GM12872 (cell line): ENCODE data around the gene PRM1.

ENCODE experiments used
- TF ChIP-seq, protein P1 (sequence below): IDR thresholded peaks from 3 replicates; pipeline ENCODE4 v1.5.1; 2011; ENCODE audit warnings: low read depth, mild to moderate bottlenecking, low read length, moderate library complexity; ENCODE audit not compliant: insufficient read depth

The PRM1 gene

DNA sequence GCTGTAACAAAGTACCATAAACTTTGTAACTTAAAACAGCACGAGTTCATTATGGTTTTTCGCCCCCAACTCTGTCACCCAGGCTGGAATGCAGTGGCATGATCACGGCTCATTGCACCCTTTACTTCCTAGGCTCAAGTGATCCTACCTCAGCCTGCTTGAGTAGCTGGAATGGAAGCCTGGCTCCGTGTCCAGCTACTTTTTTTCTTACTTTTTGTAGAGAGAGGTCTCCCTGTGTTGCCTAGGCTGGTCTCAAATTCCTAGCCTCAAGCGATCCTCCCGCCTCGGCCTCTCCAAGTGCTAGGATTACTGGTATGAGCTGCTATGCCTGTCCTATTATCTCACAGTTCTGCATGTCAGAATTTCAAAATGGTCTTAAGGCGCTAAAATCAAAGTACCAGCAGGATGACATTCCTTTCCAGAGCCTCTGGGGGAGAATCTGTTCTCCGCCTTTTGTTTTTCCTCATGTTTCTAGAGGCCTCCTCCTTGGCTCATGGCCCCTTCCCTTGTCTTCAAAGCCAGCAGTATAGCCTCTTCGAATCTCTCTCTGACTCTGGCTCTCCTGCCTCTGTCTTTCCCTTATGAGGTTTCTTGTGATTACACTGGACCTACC, 10.1 kb upstream of the PRM1 start:
- TF ChIP-seq, protein P1, sequence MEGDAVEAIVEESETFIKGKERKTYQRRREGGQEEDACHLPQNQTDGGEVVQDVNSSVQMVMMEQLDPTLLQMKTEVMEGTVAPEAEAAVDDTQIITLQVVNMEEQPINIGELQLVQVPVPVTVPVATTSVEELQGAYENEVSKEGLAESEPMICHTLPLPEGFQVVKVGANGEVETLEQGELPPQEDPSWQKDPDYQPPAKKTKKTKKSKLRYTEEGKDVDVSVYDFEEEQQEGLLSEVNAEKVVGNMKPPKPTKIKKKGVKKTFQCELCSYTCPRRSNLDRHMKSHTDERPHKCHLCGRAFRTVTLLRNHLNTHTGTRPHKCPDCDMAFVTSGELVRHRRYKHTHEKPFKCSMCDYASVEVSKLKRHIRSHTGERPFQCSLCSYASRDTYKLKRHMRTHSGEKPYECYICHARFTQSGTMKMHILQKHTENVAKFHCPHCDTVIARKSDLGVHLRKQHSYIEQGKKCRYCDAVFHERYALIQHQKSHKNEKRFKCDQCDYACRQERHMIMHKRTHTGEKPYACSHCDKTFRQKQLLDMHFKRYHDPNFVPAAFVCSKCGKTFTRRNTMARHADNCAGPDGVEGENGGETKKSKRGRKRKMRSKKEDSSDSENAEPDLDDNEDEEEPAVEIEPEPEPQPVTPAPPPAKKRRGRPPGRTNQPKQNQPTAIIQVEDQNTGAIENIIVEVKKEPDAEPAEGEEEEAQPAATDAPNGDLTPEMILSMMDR: no peak

DNA sequence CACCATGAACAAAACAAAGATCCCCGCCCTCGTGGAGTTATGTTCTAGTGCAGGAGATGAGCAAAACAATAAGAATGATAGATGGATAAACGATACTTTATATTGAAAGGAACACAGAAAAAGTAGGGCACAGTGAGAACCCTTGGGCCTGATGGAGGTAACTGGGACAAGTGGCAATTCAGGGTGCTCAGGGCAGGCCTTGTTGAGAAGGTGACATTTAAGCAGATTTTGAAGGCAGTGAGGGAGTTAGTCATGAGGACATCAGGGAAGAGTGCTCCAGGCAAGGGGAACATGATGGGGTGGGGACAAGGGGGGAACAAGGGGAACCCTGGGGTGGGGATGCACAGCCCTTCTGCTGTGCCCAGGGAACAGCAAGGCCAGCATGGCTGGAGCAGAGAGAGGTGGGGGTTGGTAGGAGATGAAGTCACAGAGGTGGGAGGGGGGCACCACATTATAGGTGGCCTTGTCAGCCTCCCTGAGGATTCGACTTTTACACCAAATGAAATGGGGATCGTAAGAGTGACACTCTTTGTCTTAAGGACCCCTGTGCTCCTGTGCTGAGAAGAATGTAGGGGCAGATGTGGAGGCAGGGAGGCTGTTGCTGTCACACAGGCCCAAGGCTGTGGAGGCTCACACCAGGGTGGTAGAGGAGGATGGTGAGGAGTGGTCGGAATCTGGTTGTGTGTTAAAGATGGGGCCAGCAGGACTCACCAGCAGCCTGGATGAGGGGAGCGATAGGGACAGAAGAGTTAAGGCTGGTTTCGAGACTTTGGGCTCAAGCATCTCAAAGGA, 9.2 kb upstream of the PRM1 start:
- TF ChIP-seq, protein P1: no peak

DNA sequence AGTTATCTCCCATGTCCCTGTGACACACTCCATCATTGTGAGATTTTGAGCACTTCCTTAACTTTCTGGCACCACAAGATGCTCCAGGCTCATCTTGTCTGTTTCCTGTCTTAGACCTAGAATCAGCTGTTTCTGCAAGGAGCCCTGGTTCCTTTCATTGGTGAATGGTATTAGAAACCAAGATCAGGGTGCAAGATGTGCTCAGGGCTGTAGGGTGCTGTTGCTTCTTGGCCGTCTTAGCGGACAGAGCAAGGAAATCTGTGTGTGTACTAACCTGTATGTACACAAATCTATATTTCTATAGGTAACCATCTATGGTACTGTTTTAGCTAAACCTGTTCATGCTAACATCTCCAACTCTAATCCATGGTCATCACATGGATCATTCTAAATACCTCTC, 8.1 kb upstream of the PRM1 start:
- TF ChIP-seq, protein P1: no peak

DNA sequence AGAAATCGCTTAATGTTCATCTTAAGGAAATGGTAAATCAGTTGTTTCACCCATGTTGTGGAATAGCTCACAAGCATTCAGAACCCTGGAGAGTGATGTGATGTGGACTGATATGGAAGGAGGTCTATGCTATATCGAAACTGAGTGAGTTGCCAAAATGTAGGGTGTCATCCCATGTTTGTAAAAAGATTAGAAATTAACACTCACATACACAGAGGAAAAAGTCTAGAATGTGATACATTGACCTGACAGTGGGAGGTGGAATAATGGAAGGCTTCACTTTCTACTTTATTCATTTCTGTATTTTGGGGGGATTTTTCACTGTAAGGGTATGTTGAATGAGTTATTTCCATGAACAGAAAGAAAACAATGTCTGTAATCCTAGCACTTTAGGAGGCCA, 4.7 kb upstream of the PRM1 start:
- TF ChIP-seq, protein P1: no peak

DNA sequence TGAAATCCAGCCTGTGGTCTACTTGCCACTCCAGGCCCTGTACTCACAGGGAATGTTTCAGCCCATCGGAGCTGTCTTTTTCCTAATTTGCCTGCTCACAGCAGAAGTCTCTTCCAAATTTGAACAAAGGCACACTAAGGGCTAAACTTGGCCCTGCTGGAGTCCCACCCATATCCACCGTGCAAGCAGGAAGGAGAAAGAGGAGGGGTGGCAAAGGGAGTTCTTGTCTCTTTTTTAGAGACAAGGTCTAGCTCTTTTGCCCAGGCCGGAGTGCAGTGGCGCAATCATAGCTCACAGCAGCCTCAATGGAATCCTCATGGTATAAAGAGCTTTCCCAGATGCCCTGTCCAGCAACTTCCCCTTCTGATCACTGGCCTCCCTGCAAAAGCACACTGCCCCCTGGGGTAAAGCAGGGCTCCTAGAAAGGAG, 2.7 kb upstream of the PRM1 start:
- TF ChIP-seq, protein P1: no peak

DNA sequence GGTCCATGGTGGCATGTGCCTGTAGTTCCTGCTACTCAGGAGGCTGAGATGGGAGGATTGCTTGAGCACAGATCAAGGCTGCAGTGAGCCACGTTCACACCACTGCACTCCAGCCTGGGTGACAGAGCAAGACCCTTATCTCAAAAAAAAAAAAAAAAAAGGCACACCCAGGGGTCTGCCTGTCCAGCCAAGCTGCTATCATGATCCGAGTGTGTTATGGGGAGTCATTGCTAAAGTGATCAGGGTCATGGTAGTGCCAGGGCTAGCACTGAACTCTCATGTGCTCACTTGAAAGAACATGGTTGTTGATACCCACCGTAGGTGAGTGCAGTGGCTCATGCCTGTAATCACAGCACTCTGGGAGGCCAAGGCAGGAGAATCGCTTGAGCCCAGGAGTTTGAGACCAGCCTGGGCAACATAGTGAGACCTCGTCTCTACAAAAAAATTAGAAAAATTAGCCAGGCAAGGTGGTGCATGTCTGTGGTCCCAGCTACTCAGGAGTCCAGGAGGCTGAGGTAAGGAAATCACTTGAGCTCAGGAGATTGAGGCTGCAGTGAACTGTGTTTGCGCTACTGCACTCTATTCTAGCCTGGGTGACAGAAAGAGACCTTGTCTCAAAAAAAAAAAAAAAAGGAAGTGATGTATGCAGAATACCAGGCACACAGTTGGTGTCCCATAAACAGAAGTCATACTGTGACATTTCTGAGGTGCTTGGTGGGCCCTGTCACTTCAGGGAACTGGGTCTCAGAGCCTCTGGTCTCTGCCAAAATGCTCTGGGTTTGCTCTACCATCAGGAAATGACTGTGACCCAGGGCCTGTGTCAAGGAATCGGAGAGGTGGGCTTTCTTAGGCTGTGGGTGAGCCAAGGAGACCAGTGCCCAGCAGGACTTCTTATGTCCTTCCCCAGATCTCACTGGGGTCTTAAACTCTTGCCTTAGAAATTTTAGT, 2.2 kb downstream of the PRM1 start:
- TF ChIP-seq, protein P1: no peak
